Chondrocyte (in vitro differentiated cells): Measurements from ENCODE around the gene HGF. TPM values are rescaled to one million over a fixed set of nuclear protein-coding genes. Genes with fewer than 3 reads are reported as not detected.

ENCODE experiments used
- DNase-seq: peaks from one replicate; pipeline ENCODE4 v3.0.0; 2021; ENCODE audit warnings: mixed read lengths, low spot score
- H3K27ac Mint-ChIP-seq: one replicate; pipeline ENCODE4 v1.8.0; 2021; ENCODE audit warnings: mild to moderate bottlenecking, moderate library complexity, mixed read lengths; ENCODE audit not compliant: unreplicated experiment
- H3K27me3 Mint-ChIP-seq: 2 replicates; pipeline ENCODE4 v1.8.0; 2021; ENCODE audit warnings: low read depth, mixed read lengths
- H3K36me3 Mint-ChIP-seq: 2 replicates; pipeline ENCODE4 v1.8.0; 2021; ENCODE audit warnings: low read depth, mixed read lengths
- H3K4me1 Mint-ChIP-seq: 2 replicates; pipeline ENCODE4 v1.8.0; 2021; ENCODE audit warnings: low read depth, mild to moderate bottlenecking, mixed read lengths
- H3K4me3 Mint-ChIP-seq: one replicate; pipeline ENCODE4 v1.8.0; 2021; ENCODE audit warnings: mild to moderate bottlenecking, moderate library complexity, mixed read lengths; ENCODE audit not compliant: unreplicated experiment
- H3K9me3 Mint-ChIP-seq: 2 replicates; pipeline ENCODE4 v1.8.0; 2021; ENCODE audit warnings: low read depth, mixed read lengths
- CTCF ChIP-seq: fragments of 200-600 bp; sonication (generic); IDR thresholded peaks from 2 replicates; pipeline ENCODE4 v1.5.0; 2021; ENCODE audit warnings: antibody characterized with exemption, mild to moderate bottlenecking, moderate library complexity
- total RNA-seq: library from RNA; stranded (reverse); gene quantifications from 3 replicates; pipeline ENCODE4 v1.2.1, GENCODE V29; 2021

Gene HGF
- total RNA-seq, 1 donor from 2014 or later = 3.7 TPM

DNA sequence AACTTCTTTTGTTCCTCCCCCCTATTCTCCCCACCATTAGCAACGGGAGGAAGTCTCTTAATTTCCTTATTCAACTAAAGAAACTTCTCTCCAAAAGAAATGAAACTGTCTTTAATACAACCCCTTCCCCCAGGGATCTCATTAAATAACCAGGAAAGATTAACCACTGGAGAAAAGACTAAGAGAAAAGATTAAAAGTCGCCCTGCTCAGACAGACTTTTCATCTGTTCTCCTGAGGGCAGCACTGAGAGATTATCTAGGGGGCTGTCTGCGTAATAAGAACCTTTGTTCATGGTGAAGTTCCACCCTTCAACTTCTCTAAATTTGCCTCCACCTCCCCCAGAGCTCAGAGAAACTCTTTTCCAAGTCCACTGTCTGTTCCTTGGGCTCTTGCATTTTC is 105.5 kb downstream of the HGF start:
- Mint-ChIP-seq H3K27ac (peak overlapping the region; percentile 47), H3K4me3 (no peak overlapping the region), H3K27me3 (no peaks in the 10 kb centered on the region), H3K9me3 (peaks cover 27% of the 10 kb centered on the region), H3K36me3 (peaks cover 10% of the 10 kb centered on the region), H3K4me1 (peaks cover 68% of the 10 kb centered on the region)
- DNase-seq = no peak
- no peak for TF ChIP-seq CTCF

DNA sequence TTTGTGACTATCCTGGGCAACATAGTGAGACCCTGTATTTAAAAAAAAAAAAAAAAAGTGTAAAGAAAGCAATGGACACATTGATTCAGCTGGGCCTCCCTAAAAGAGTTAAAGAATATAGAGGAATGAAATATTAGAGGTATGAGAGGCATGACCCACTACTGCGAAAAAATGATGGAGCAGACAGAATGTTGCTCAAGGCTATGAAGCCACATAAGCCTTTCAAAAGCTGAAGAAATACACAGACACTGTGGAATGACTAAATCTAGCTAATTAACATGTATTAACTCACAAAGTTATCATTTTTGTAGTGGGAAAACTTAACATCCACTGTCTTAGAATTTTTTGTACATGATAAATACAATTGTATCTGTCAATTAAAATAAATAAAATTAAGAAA is 107.3 kb downstream of the HGF start:
- Mint-ChIP-seq H3K4me3 (no peak overlapping the region), H3K27me3 (no peaks in the 10 kb centered on the region), H3K4me1 (peaks cover 85% of the 10 kb centered on the region), H3K36me3 (peaks cover 10% of the 10 kb centered on the region), H3K9me3 (peaks cover 28% of the 10 kb centered on the region), H3K27ac (peak overlapping the region; percentile 69)
- TF ChIP-seq CTCF = no peak
- DNase-seq = no peak

GRCh38 chr7:81659697-81660395 is 110.0 kb downstream of the HGF start:
- DNase-seq = no peak
- Mint-ChIP-seq H3K27me3 (no peaks in the 10 kb centered on the region), H3K36me3 (peaks cover 15% of the 10 kb centered on the region), H3K9me3 (peaks cover 35% of the 10 kb centered on the region), H3K4me3 (no peak overlapping the region), H3K4me1 (peaks cover 88% of the 10 kb centered on the region), H3K27ac (peak overlapping the region; percentile 67)
- no peak for TF ChIP-seq CTCF

- H3K27ac Mint-ChIP-seq = peak overlapping the region; percentile 9
- H3K9me3 Mint-ChIP-seq = peaks cover 47% of the 10 kb centered on the region
- peaks cover 23% of the 10 kb centered on the region for H3K36me3 Mint-ChIP-seq
- DNase-seq = no peak
- H3K27me3 Mint-ChIP-seq = no peaks in the 10 kb centered on the region
- TF ChIP-seq CTCF = no peak
- peaks cover 71% of the 10 kb centered on the region for H3K4me1 Mint-ChIP-seq
- no peak overlapping the region for H3K4me3 Mint-ChIP-seq
Measured at GRCh38 chr7:81657551-81657950, 112.3 kb downstream of the HGF start.

GRCh38 chr7:81655271-81655670 is 114.6 kb downstream of the HGF start:
- no peaks in the 10 kb centered on the region for H3K27me3 Mint-ChIP-seq
- TF ChIP-seq CTCF = no peak
- H3K36me3 Mint-ChIP-seq = peaks cover 27% of the 10 kb centered on the region
- H3K4me1 Mint-ChIP-seq = peaks cover 56% of the 10 kb centered on the region
- peaks cover 47% of the 10 kb centered on the region for H3K9me3 Mint-ChIP-seq
- H3K27ac Mint-ChIP-seq = peak overlapping the region; percentile 85
- DNase-seq = no peak
- no peak overlapping the region for H3K4me3 Mint-ChIP-seq
